HG02840 (cell line): ENCODE results near the gene CCDC200.
"Not testable (repeated sequence)": the region's sequence is repeated elsewhere in the genome, so short reads cannot be mapped to it uniquely, and the experiment has no call there.

ENCODE experiments used
- ATAC-seq: cut with Tn5 transposase; IDR thresholded peaks from one replicate; pipeline ENCODE4 v1.9.1; 2021; ENCODE audit warnings: mild to moderate bottlenecking, moderate library complexity, moderate number of reproducible peaks; ENCODE audit not compliant: unreplicated experiment, low FRiP score

The CCDC200 gene

GRCh38 chr17:43216762-43217613, 11.4 kb downstream of the CCDC200 start:
- no peak for ATAC-seq

GRCh38 chr17:43216369-43216761, 12.1 kb downstream of the CCDC200 start:
- ATAC-seq: no peak

GRCh38 chr17:43215341-43215740, 13.1 kb downstream of the CCDC200 start:
- ATAC-seq: no peak

GRCh38 chr17:43213545-43213944, 14.9 kb downstream of the CCDC200 start:
- ATAC-seq: no peak

GRCh38 chr17:43212641-43213490, 15.6 kb downstream of the CCDC200 start:
- ATAC-seq: no peak

- ATAC-seq: peak; percentile 67
These were observed 16.7 kb downstream of the CCDC200 start, which contains the start of gene TMEM106A for GRCh38 chr17:43211480-43212402. Gene TMEM106A, plus strand, starts transcription at chr17:43211875. Its CDS starts 1,167 bp downstream, at chr17:43213042.

GRCh38 chr17:43211123-43211479, 17.3 kb downstream of the CCDC200 start:
- no peak for ATAC-seq

GRCh38 chr17:43210576-43210975, 17.8 kb downstream of the CCDC200 start:
- ATAC-seq: no peak

- ATAC-seq: not testable (repeated sequence)
These were observed 25.4 kb downstream of the CCDC200 start for GRCh38 chr17:43203013-43203412.

GRCh38 chr17:43200127-43200526, 28.3 kb downstream of the CCDC200 start:
- ATAC-seq: no peak

GRCh38 chr17:43199633-43200032, 28.8 kb downstream of the CCDC200 start:
- no peak for ATAC-seq

GRCh38 chr17:43193251-43193650, 35.2 kb downstream of the CCDC200 start:
- ATAC-seq: no peak

- not testable (repeated sequence) for ATAC-seq
These were observed 41.8 kb downstream of the CCDC200 start for GRCh38 chr17:43186656-43187055.

GRCh38 chr17:43183921-43184320, 44.5 kb downstream of the CCDC200 start:
- ATAC-seq: no peak

- no peak for ATAC-seq
These were observed 52.3 kb downstream of the CCDC200 start for GRCh38 chr17:43176119-43176570.

GRCh38 chr17:43175213-43176118, 53.0 kb downstream of the CCDC200 start:
- ATAC-seq: no peak

GRCh38 chr17:43171586-43172487, 56.6 kb downstream of the CCDC200 start:
- no peak for ATAC-seq
